Psoas muscle (tissue), 8 donors: ENCODE results near the gene FAM193A. TPM values are rescaled to one million over a fixed set of nuclear protein-coding genes. Genes with fewer than 3 reads are reported as not detected.

Source experiments
- ATAC-seq, 4 donors: fragments of 200-7000 bp; cut with Tn5 transposase; one replicate each; pipeline ENCODE4 v1.9.1; 2020; ENCODE audit warnings: moderate library complexity in 3 of 4, mild to moderate bottlenecking in 2 of 4
- DNase-seq, 2 donors: peaks; one replicate each; pipeline ENCODE4 v3.0.0-alpha.2; 2020
- H3K27ac ChIP-seq: fragments of 200-600 bp; one replicate; pipeline ENCODE4 v1.8.0; 2022
- H3K27me3 ChIP-seq, 3 donors: fragments of 200-600 bp in 1 of 3; one replicate each; pipeline versions ENCODE4 v1.6.1 to v1.8.0; 2013 to 2022; ENCODE audit warnings: low read length in 2 of 3, mild to moderate bottlenecking in 2 of 3, moderate library complexity in 1 of 3; ENCODE audit not compliant: insufficient read depth in 3 of 3
- H3K36me3 ChIP-seq, 2 donors: fragments of 200-600 bp in 1 of 2; one replicate each; pipeline versions ENCODE4 v1.6.1 to v1.8.0; 2013 to 2022; ENCODE audit warnings: low read depth in 1 of 2, mild to moderate bottlenecking in 1 of 2, moderate library complexity in 1 of 2; ENCODE audit not compliant: insufficient read depth in 1 of 2
- H3K4me1 ChIP-seq: fragments of 200-600 bp; one replicate; pipeline ENCODE4 v1.8.0; 2022
- H3K4me3 ChIP-seq: fragments of 200-600 bp; one replicate; pipeline ENCODE4 v1.8.0; 2022; ENCODE audit warnings: mild to moderate bottlenecking
- H3K9me3 ChIP-seq: fragments of 200-600 bp; one replicate; pipeline ENCODE4 v1.8.0; 2022
- CTCF ChIP-seq: fragments of 200-600 bp; IDR thresholded peaks from one replicate; pipeline ENCODE4 v1.8.0; 2022; ENCODE audit warnings: antibody characterized with exemption
- WGBS, 3 donors: extraction: QIAGEN DNeasy Blood & Tissue Kit; methylation state at CpG; one replicate each; pipeline versions ENCODE4 v1.1.6 to v1.1.7; 2013; 5-methylcytosine and 5-hydroxymethylcytosine counted together
- intact Hi-C, 2 donors: fragments of 100-400 bp; cut with DNase I; formaldehyde crosslinking; loops; one replicate each; pipeline versions ENCODE4 v1.11.0 to v1.14.2; 2022
- polyA plus RNA-seq, 3 donors: library from polyadenylated mRNA; stranded (reverse); fragments of 200-250 nt; gene quantifications; one replicate each; pipeline ENCODE4 v1.2.3, GENCODE V29; 2013
- total RNA-seq, 4 donors: library from RNA; stranded (reverse); fragmentation: NEBNext Ultra II Directional in 2 of 4; extraction: Animal tissue kit (Norgen Biotek cat#: 25700) in 2 of 4; gene quantifications; one replicate each; pipeline versions ENCODE4 v1.2.1 to v1.2.4, GENCODE V29; 2021 to 2023
- donor health status: healthy with polysubstance abuse.
- donor health status: DM: no; HTN: no; CAD: no; lungs with moderate emphysema.
- donor health status: Bipolar disorder and iron deficiency.
- donor health status: healthy.
- donor health status: DM: yes; HTN: yes; CAD: no.
- donor health status: DM: no; HTN: no; CAD: no.
- donor health status: DM: no; HTN: no; CAD: no.
- donor health status: DM: yes; HTN: yes; CAD: no.

The FAM193A gene
- total and polyA plus RNA-seq, 7 donors: 7.5 to 20.0 (median 14.6) TPM

- peak in 1 of 4 donors; percentile 5 for ATAC-seq
- H3K4me3 ChIP-seq: no peak overlapping the region
- H3K9me3 ChIP-seq: no peaks in the 10 kb centered on the region
- WGBS, 3 donors: 65 to 77% (median 67%) methylated on average over 18 to 19 of the region's 19 CpGs
- H3K27me3 ChIP-seq: no peaks in the 10 kb centered on the region
- intact Hi-C loops: no loop called here
- peaks cover 24% of the 10 kb centered on the region for H3K4me1 ChIP-seq
- peak in 1 of 2 donors; percentile 30 for DNase-seq
- TF ChIP-seq CTCF: no peak
- H3K36me3 ChIP-seq: peaks cover 2 to 21% of the 10 kb centered on the region in 2 donors
- H3K27ac ChIP-seq: peak overlapping the region; percentile 60
Observed at GRCh38 chr4:2750719-2751605, 214.5 kb downstream of the FAM193A start.

- DNase-seq: peak in 1 of 2 donors; percentile 48
- intact Hi-C loops: no loop called here
Observed at GRCh38 chr4:2753436-2753835, 217.0 kb downstream of the FAM193A start.

DNA sequence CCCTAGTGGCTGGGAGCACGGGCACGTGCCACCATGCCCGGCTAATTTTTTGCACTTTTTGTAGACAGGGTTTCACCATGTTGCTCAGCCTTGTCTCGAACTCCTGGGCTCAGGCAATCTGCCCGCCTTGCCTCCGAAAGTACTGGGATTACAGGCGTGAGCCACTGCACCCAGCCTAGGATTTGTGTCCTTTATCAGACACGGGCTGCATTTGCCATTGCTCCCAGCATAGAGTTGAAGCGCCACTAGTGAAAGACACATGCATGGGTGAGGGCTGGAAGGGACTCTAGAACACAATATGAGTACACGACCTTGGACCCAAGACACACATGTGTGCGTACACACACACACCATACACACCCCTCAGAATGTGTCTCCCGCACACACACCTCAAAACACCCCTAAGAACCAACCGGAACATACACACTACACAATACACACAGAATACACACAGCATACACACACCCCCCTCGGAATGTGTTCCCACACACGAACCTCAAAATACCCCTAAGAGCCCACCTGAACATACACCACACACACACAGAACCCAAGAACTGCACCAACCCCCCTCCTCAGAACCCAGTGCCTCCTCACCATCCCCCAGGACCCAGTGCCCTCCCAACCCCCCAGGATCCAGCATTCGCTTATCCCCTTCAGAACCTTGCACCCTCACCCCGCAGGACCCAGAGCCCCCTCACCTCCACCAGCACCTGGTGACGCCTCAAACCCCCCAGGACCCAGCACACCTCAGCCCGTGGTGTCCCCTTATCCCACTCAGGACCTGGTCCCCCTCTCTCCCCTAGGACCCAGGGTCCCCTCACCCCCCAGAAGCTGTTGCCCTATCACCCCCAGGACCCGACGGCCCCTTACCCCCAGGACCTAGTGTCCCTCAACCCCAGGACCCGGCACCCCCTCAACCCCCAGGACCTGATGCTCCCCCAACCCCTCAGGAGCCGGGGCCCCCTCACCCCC, 218.7 kb downstream of the FAM193A start:
- H3K9me3 ChIP-seq: no peaks in the 10 kb centered on the region
- DNase-seq (peak in 1 of 2 donors; percentile 57), ATAC-seq (peak in 1 of 4 donors; percentile 2)
- no peak for TF ChIP-seq CTCF
- peaks cover 19% of the 10 kb centered on the region for H3K4me1 ChIP-seq
- intact Hi-C loops: no loop called here
- H3K27ac ChIP-seq: peak overlapping the region; percentile 92
- WGBS, 3 donors: 53 to 62% (median 57%) methylated on average over 23 of the region's 23 CpGs
- H3K36me3 ChIP-seq: peaks cover 0 to 2% of the 10 kb centered on the region in 2 donors
- no peaks in the 10 kb centered on the region for H3K27me3 ChIP-seq
- H3K4me3 ChIP-seq: peak overlapping the region; percentile 91

More at GRCh38 chr4:2753436-2753835, 217.0 kb downstream of the FAM193A start:
- no peaks in the 10 kb centered on the region for H3K9me3 ChIP-seq
- no peak for ATAC-seq
- H3K4me3 ChIP-seq: no peak overlapping the region
- peaks cover 0 to 2% of the 10 kb centered on the region in 2 donors for H3K36me3 ChIP-seq
- no peak overlapping the region for H3K27ac ChIP-seq
- peaks cover 19% of the 10 kb centered on the region for H3K4me1 ChIP-seq
- TF ChIP-seq CTCF: no peak
- 60 to 71% (median 69%) methylated on average over 4 of the region's 4 CpGs for WGBS, 3 donors
- H3K27me3 ChIP-seq: no peaks in the 10 kb centered on the region

DNA sequence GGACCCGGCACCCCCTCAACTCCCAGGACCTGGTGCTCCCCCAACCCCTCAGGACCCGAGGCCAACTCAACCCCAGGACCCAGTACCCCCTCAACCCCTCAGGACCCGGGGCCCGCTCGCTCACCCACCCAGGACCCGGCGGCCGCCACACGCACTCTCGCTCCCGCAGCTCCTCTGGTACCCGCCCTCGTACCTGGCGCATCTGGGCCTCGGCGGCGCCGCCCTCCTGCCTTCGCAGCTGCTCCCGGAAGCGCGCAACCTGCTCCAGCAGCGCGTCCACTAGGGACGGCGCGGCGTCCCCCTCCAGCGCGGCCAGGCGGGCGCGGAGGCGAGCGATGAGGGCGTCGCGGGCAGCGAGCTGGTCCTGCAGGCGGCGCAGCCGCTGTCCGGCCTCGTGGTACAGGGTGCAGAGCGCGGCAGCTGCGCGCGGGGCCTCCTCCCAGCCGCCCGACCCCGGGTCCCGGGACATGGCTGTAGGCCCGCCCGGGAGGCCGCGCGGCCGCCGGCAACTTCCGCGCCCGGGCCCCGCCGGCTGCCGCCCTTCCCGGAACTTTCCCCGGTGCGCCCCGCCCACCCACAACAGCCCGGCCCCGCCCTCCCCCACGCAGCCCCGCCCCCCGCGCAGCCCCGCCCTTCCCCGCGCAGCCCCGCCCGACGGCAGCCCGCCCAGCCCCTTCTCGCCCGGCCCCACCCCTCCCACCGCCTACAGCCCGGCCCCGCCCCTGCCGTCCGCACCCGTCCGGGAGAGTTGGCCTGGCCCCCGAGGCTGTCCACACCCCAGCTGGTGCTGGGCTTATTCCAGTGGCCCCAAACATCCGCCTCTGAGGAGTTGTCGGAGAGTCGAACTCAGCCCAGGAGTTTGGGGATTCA, 219.6 kb downstream of the FAM193A start, which contains the start of gene TNIP2:
TSS of gene TNIP2 (minus strand) at position 516 of the 870 bp plus-strand sequence. CDS start at position 469, 47 bp downstream.
- 1% methylated on average over 32 to 91 of the region's 96 CpGs for WGBS, 3 donors
- peak; percentile 90 to 94 for DNase-seq
- ATAC-seq: peak; percentile 82 to 87 (median 84)
- peak within 1 kb of the TSS; percentile 92 for H3K27ac ChIP-seq
- H3K36me3 ChIP-seq: peaks cover 0 to 2% of the 10 kb centered on the region in 2 donors
- H3K9me3 ChIP-seq: no peaks in the 10 kb centered on the region
- intact Hi-C loops: no loop called here
- peaks cover 13% of the 10 kb centered on the region for H3K4me1 ChIP-seq
- H3K4me3 ChIP-seq: peak within 1 kb of the TSS; percentile 91
- TF ChIP-seq CTCF: peak; percentile 41
- no peaks in the 10 kb centered on the region for H3K27me3 ChIP-seq
